Esophagus (tissue), 2 donors: Measurements from ENCODE around the gene FYCO1. TPM values are rescaled to one million over a fixed set of nuclear protein-coding genes. Genes with fewer than 3 reads are reported as not detected.
A peak's percentile ranks its signal among the peaks of the same experiment; 100 is the strongest.

Experiments
- H3K27ac ChIP-seq, 2 donors: one replicate each; pipeline ENCODE4 v1.5.1; 2013; ENCODE audit warnings: low read depth in 2 of 2, mild to moderate bottlenecking in 2 of 2, inconsistent platforms in 1 of 2, low read length in 1 of 2, moderate library complexity in 1 of 2
- H3K27me3 ChIP-seq, 2 donors: one replicate each; pipeline ENCODE4 v1.6.1; 2013; ENCODE audit warnings: low read length in 2 of 2, control low read depth in 1 of 2, mild to moderate bottlenecking in 1 of 2; ENCODE audit not compliant: insufficient read depth in 2 of 2, control insufficient read depth in 1 of 2
- H3K36me3 ChIP-seq, 2 donors: one replicate each; pipeline ENCODE4 v1.6.1; 2013; ENCODE audit warnings: low read length in 1 of 2; ENCODE audit not compliant: control insufficient read depth in 2 of 2, insufficient read depth in 2 of 2
- H3K4me1 ChIP-seq, 2 donors: one replicate each; pipeline ENCODE4 v1.6.1; 2013; ENCODE audit warnings: low read length in 1 of 2; ENCODE audit not compliant: control insufficient read depth in 2 of 2, insufficient read depth in 2 of 2
- H3K4me3 ChIP-seq, 2 donors: one replicate each; pipeline ENCODE4 v1.5.1; 2013; ENCODE audit warnings: low read length in 2 of 2, mild to moderate bottlenecking in 2 of 2, low read depth in 1 of 2, moderate library complexity in 1 of 2
- H3K9me3 ChIP-seq, 2 donors: one replicate each; pipeline ENCODE4 v1.6.1; 2013; ENCODE audit warnings: mild to moderate bottlenecking in 2 of 2, low read depth in 1 of 2, low read length in 1 of 2, moderate library complexity in 1 of 2; ENCODE audit not compliant: control insufficient read depth in 2 of 2, insufficient read depth in 1 of 2
- WGBS, 2 donors: extraction: QIAGEN DNeasy Blood & Tissue Kit; methylation state at CpG; one replicate each; pipeline ENCODE4 v1.1.7; 2013; 5-methylcytosine and 5-hydroxymethylcytosine counted together
- polyA plus RNA-seq, 2 donors: library from polyadenylated mRNA; stranded (reverse); fragments of 200-250 nt; gene quantifications; one replicate each; pipeline ENCODE4 v1.2.3, GENCODE V29; 2013
- donor health status: healthy with polysubstance abuse.
- donor health status: Bipolar disorder and iron deficiency.

Gene FYCO1
- polyA plus RNA-seq, 2 donors: 9.6 to 11.9 TPM

- Histone ChIP-seq H3K27me3 (no peaks in the 10 kb centered on the region), H3K27ac (peak overlapping the region in 1 of 2 donors; percentile 33), H3K36me3 (peaks cover 36 to 56% of the 10 kb centered on the region in 2 donors), H3K9me3 (no peaks in the 10 kb centered on the region), H3K4me3 (no peak overlapping the region), H3K4me1 (no peaks in the 10 kb centered on the region)
- 91 to 93% methylated on average over 4 of the region's 4 CpGs for WGBS, 2 donors
Measured at GRCh38 chr3:45949432-45949831, 46.2 kb downstream of the FYCO1 start.

GRCh38 chr3:45948881-45949280 is 46.7 kb downstream of the FYCO1 start:
- 93 to 94% methylated on average over 6 of the region's 6 CpGs for WGBS, 2 donors
- Histone ChIP-seq H3K9me3 (no peaks in the 10 kb centered on the region), H3K36me3 (peaks cover 30 to 51% of the 10 kb centered on the region in 2 donors), H3K4me1 (no peaks in the 10 kb centered on the region), H3K27ac (peak overlapping the region in 1 of 2 donors; percentile 7), H3K4me3 (no peak overlapping the region), H3K27me3 (no peaks in the 10 kb centered on the region)

GRCh38 chr3:45948311-45948781 is 47.3 kb downstream of the FYCO1 start:
- H3K9me3 ChIP-seq: no peaks in the 10 kb centered on the region
- 73 to 74% methylated on average over 6 of the region's 6 CpGs for WGBS, 2 donors
- no peaks in the 10 kb centered on the region for H3K27me3 ChIP-seq
- H3K27ac ChIP-seq: no peak overlapping the region
- peaks cover 25 to 50% of the 10 kb centered on the region in 2 donors for H3K36me3 ChIP-seq
- H3K4me1 ChIP-seq: no peaks in the 10 kb centered on the region
- no peak overlapping the region for H3K4me3 ChIP-seq

DNA sequence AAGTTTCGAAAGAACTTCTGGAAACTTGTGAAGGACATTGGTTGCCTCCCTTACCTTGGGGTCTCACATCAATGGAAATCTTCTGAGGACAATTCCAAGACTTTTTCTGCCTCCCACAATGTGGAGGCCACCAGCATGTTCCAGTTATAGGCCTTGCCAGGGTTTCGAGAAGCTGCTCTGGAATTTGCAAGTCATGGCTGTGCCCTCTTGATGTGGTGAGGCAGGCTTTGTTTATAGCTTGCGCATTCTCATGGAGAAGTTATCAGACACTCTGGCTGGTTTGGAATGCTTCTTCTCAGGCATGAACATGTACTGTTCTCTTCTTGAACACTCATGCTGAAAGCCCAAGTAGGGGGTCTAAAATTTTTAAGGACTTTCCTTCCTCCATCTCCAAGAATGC is 48.3 kb downstream of the FYCO1 start:
- H3K27ac ChIP-seq: no peak overlapping the region
- peaks cover 20 to 43% of the 10 kb centered on the region in 2 donors for H3K36me3 ChIP-seq
- 97% methylated on average over 3 of the region's 3 CpGs for WGBS, 2 donors
- H3K9me3 ChIP-seq: no peaks in the 10 kb centered on the region
- no peaks in the 10 kb centered on the region for H3K4me1 ChIP-seq
- H3K4me3 ChIP-seq: no peak overlapping the region
- H3K27me3 ChIP-seq: no peaks in the 10 kb centered on the region

DNA sequence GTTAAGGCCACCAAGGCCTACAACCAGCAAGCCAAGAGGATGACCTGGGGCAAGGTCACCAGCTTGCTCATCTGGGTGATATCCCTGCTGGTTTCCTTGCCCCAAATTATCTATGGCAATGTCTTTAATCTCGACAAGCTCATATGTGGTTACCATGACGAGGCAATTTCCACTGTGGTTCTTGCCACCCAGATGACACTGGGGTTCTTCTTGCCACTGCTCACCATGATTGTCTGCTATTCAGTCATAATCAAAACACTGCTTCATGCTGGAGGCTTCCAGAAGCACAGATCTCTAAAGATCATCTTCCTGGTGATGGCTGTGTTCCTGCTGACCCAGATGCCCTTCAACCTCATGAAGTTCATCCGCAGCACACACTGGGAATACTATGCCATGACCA is 48.7 kb downstream of the FYCO1 start:
- no peak overlapping the region for H3K4me3 ChIP-seq
- no peaks in the 10 kb centered on the region for H3K27me3 ChIP-seq
- H3K4me1 ChIP-seq: no peaks in the 10 kb centered on the region
- no peaks in the 10 kb centered on the region for H3K9me3 ChIP-seq
- no peak overlapping the region for H3K27ac ChIP-seq
- 89 to 93% methylated on average over 3 of the region's 3 CpGs for WGBS, 2 donors
- H3K36me3 ChIP-seq: peaks cover 20 to 40% of the 10 kb centered on the region in 2 donors

GRCh38 chr3:45946307-45946706 is 49.3 kb downstream of the FYCO1 start:
- no peak overlapping the region for H3K27ac ChIP-seq
- no peaks in the 10 kb centered on the region for H3K27me3 ChIP-seq
- 90 to 95% methylated on average over 1 of the region's 1 CpG for WGBS, 2 donors
- no peaks in the 10 kb centered on the region for H3K9me3 ChIP-seq
- H3K36me3 ChIP-seq: peaks cover 16 to 34% of the 10 kb centered on the region in 2 donors
- no peaks in the 10 kb centered on the region for H3K4me1 ChIP-seq
- no peak overlapping the region for H3K4me3 ChIP-seq

GRCh38 chr3:45944830-45945620 is 50.6 kb downstream of the FYCO1 start:
- H3K27me3 ChIP-seq: no peaks in the 10 kb centered on the region
- H3K4me1 ChIP-seq: no peaks in the 10 kb centered on the region
- peaks cover 10 to 26% of the 10 kb centered on the region in 2 donors for H3K36me3 ChIP-seq
- WGBS, 2 donors: 79 to 81% methylated on average over 5 of the region's 5 CpGs
- H3K4me3 ChIP-seq: no peak overlapping the region
- no peaks in the 10 kb centered on the region for H3K9me3 ChIP-seq
- peak overlapping the region in 1 of 2 donors; percentile 45 for H3K27ac ChIP-seq

- H3K4me1 ChIP-seq: no peaks in the 10 kb centered on the region
- H3K4me3 ChIP-seq: peak within 1 kb of the TSS in 1 of 2 donors; percentile 12
- H3K27me3 ChIP-seq: no peaks in the 10 kb centered on the region
- no peaks in the 10 kb centered on the region for H3K9me3 ChIP-seq
- peaks cover 2 to 16% of the 10 kb centered on the region in 2 donors for H3K36me3 ChIP-seq
- 88 to 89% methylated on average over 8 of the region's 8 CpGs for WGBS, 2 donors
- H3K27ac ChIP-seq: peak within 1 kb of the TSS in 1 of 2 donors; percentile 45
Measured at GRCh38 chr3:45943207-45943846, 52.3 kb downstream of the FYCO1 start, which contains the start of gene CXCR6. TSS of gene CXCR6 (plus strand) at chr3:45943464. CDS start at chr3:45946482, 3,018 bp downstream.

DNA sequence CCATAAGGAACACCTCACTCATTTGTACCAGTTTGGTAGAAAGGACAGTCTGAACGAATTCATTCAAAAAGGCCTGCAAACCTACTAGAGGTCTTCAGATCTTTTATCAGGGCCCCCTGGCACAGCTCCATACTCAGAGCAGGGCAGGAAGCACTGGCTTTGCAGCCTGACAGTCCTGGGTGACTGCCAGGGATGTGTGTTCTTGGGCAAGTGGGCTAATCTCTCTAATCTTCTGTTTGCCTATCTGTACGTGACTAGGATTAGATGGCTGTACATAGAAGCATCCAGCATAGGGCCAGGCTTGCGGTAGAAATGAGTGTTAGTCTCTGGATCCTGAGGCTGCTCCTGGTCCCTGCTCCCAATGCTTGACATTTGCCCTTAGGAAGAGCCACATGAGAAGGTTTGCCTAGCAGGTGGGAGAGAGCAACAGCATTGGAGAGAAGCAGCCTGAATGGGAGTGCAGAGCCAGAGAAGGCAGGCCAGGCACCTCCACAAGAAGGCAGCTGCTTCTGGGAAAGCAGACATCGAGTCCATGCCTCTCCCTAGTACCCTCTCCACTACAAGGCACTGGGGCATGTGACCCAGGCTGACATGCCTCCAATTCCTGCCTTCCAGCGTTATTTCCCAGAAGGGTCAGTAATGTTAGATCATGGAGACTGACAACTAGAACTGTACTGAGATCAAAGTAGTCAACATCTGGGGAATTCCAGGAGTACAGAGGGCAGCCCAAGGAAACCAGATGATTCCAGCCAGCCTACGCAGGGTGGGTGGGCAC is 53.4 kb downstream of the FYCO1 start:
- no peaks in the 10 kb centered on the region for H3K4me1 ChIP-seq
- no peak overlapping the region for H3K27ac ChIP-seq
- H3K36me3 ChIP-seq: peaks cover 1 to 15% of the 10 kb centered on the region in 2 donors
- H3K9me3 ChIP-seq: no peaks in the 10 kb centered on the region
- no peak overlapping the region for H3K4me3 ChIP-seq
- WGBS, 2 donors: 61 to 62% methylated on average over 6 of the region's 6 CpGs
- H3K27me3 ChIP-seq: no peaks in the 10 kb centered on the region
